GM23248 (cell line): ENCODE results near the gene MTMR2. TPM values are rescaled to one million over a fixed set of nuclear protein-coding genes. Genes with fewer than 3 reads are reported as not detected.

Experiments
- DNase-seq: peaks from one replicate; pipeline ENCODE4 v3.0.0-alpha.2; 2015
- H2AFZ ChIP-seq: fragments of 200-600 bp; sonication (generic); 2 replicates; pipeline ENCODE4 v1.6.1; 2016; ENCODE audit warnings: antibody characterized with exemption
- H3F3A ChIP-seq: fragments of 200-600 bp; sonication (generic); 2 replicates; pipeline ENCODE4 v1.6.1; 2016; ENCODE audit warnings: mild to moderate bottlenecking, antibody characterized with exemption, mixed run types; ENCODE audit not compliant: insufficient read depth
- H3K27ac ChIP-seq: fragments of 200-600 bp; sonication (generic); 2 replicates; pipeline ENCODE4 v1.5.1; 2016; ENCODE audit warnings: mild to moderate bottlenecking
- H3K27me3 ChIP-seq: fragments of 200-600 bp; sonication (generic); replicated peaks from 2 replicates; pipeline ENCODE4 v1.6.1; 2016; ENCODE audit warnings: mild to moderate bottlenecking; ENCODE audit not compliant: insufficient read depth
- H3K36me3 ChIP-seq: fragments of 200-600 bp; sonication (generic); 2 replicates; pipeline ENCODE4 v1.6.1; 2016; ENCODE audit warnings: low read depth, mild to moderate bottlenecking
- H3K4me1 ChIP-seq: fragments of 200-600 bp; sonication (generic); 2 replicates; pipeline ENCODE4 v1.6.1; 2016; ENCODE audit warnings: mild to moderate bottlenecking; ENCODE audit not compliant: insufficient read depth
- H3K4me2 ChIP-seq: fragments of 200-600 bp; sonication (generic); one replicate; pipeline ENCODE4 v1.6.1; 2016; ENCODE audit warnings: mild to moderate bottlenecking; ENCODE audit not compliant: unreplicated experiment
- H3K4me3 ChIP-seq: fragments of 200-600 bp; sonication (generic); 2 replicates; pipeline ENCODE4 v1.5.1; 2016; ENCODE audit warnings: mild to moderate bottlenecking
- H3K79me2 ChIP-seq: fragments of 200-600 bp; sonication (generic); 2 replicates; pipeline ENCODE4 v1.6.1; 2016; ENCODE audit warnings: mild to moderate bottlenecking; ENCODE audit not compliant: insufficient read depth
- H3K9ac ChIP-seq: fragments of 200-600 bp; sonication (generic); 2 replicates; pipeline ENCODE4 v1.6.1; 2016; ENCODE audit warnings: mild to moderate bottlenecking
- H3K9me2 ChIP-seq: fragments of 200-600 bp; sonication (generic); 2 replicates; pipeline ENCODE4 v1.6.1; 2016; ENCODE audit warnings: mixed run types, mild to moderate bottlenecking, moderate library complexity; ENCODE audit not compliant: insufficient read depth
- H3K9me3 ChIP-seq: fragments of 200-600 bp; sonication (generic); one replicate; pipeline ENCODE4 v1.6.1; 2017; ENCODE audit warnings: low read depth
- H4K20me1 ChIP-seq: fragments of 200-600 bp; sonication (generic); 2 replicates; pipeline ENCODE4 v1.6.0; 2016; ENCODE audit not compliant: insufficient read depth
- EZH2 ChIP-seq: fragments of 200-600 bp; sonication (generic); IDR thresholded peaks from 2 replicates; pipeline ENCODE4 v1.6.1; 2018; ENCODE audit warnings: antibody characterized with exemption, mild to moderate bottlenecking; ENCODE audit not compliant: insufficient read depth, poor library complexity, severe bottlenecking
- EZH2phosphoT487 ChIP-seq: fragments of 200-600 bp; sonication (generic); IDR thresholded peaks from 2 replicates; pipeline ENCODE4 v1.6.1; 2018; ENCODE audit warnings: antibody characterized with exemption, moderate library complexity, mild to moderate bottlenecking, low read depth; ENCODE audit not compliant: insufficient read depth
- WGBS, 2 experiments: methylation state at CpG; one replicate each; pipeline ENCODE4 v1.1.6; 2015 to 2017; ENCODE audit warnings: low lambda C conversion rate in 2 of 2, low coverage in 1 of 2; ENCODE audit errors: missing lambda C conversion rate in 2 of 2; 5-methylcytosine and 5-hydroxymethylcytosine counted together
- in situ Hi-C: fragments of 300-500 bp; cut with MboI; formaldehyde crosslinking; loops from 2 replicates; pipeline ENCODE4 v1.15.0; 2020
- polyA plus RNA-seq: library from polyadenylated mRNA; unstranded; fragments of >200 nt; fragmentation: Nextera tagmentation; extraction: Ambion mirVana; gene quantifications from 2 replicates; pipeline ENCODE4 v1.2.1, GENCODE V29; 2016
- total RNA-seq: library from RNA; depleted of rRNA; stranded (reverse); fragments of >200 nt; shearing (Covaris generic); gene quantifications from 2 replicates; pipeline ENCODE4 v1.2.3, GENCODE V29; 2014

The MTMR2 gene
- total and polyA plus RNA-seq, 2 experiments from 2014 or later = 32.4 to 42.1 TPM

DNA sequence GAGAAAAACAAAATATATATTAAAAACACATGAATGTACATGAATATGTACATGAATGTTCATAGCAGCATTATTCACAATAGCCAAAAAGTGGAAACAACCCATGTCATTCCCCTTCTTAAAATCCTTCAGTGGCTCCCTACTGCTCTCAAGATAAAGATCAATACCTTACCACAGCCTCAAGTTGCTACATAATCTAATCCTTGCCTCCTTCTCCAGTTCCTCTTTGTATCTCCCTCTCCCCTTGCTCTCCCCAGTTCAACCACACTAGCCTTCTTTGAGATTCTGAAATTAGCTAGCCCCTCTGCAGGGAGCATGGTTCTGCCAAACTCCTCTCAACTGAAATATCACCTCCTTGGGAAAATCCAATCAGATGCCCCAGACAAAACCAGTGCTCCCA lies 28.1 kb downstream of the MTMR2 start:
- Histone ChIP-seq H3K27ac (no peak overlapping the region), H3F3A (peaks cover 14% of the 10 kb centered on the region), H3K27me3 (no peaks in the 10 kb centered on the region), H3K9ac (no peak overlapping the region), H3K9me3 (no peaks in the 10 kb centered on the region), H3K4me1 (0 out of 2 replicates have a peak, but pooled peaks cover 7% of the 10 kb centered on the region), H3K79me2 (peaks cover 98% of the 10 kb centered on the region), H3K36me3 (no peaks in the 10 kb centered on the region), H3K4me2 (no peak overlapping the region), H3K4me3 (no peak overlapping the region), H3K9me2 (no peaks in the 10 kb centered on the region), H2AFZ (no peak overlapping the region), H4K20me1 (no peaks in the 10 kb centered on the region)
- in situ Hi-C loops = no loop called here
- DNase-seq = no peak
- no peak for TF ChIP-seq EZH2

DNA sequence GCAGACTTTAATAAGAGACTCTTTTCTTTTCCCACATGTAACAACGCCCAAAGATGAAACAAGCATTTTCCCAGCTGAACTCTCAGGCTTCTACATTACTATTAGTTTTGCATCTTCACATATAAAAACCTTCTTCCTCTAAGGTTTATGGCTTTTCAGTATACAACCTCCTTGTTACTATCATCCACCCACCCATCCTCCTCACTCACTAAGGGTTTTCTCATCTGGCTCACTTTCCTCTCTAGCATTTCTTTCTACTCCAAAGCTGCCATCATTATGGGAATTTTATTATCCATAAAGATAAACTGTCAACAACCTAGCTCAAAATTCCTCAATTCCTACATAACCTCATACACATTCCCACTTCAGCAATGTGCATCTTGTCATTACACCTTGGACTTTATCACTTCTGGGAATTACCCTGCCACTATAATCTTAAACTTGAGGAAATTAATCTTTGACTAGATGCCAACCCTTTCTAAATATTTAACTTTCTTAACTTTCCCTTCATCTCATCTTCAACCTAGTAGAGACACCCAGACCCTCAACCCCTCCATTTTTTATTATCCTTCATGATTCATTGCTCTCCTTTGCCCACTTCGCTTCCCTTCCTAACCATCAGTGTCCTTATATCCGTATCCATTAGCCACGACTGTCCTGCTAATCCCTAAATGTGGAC lies 30.9 kb downstream of the MTMR2 start:
- TF ChIP-seq EZH2 (no peak), EZH2phosphoT487 (no peak)
- Histone ChIP-seq H2AFZ (no peak overlapping the region), H3K4me1 (0 out of 2 replicates have a peak, but pooled peaks cover 5% of the 10 kb centered on the region), H3K4me3 (no peak overlapping the region), H3K9me3 (no peaks in the 10 kb centered on the region), H3K79me2 (peaks cover 96% of the 10 kb centered on the region), H3K9ac (no peak overlapping the region), H3K36me3 (no peaks in the 10 kb centered on the region), H3F3A (0 out of 2 replicates have a peak, but pooled peaks cover under 1% of the 10 kb centered on the region), H3K27ac (no peak overlapping the region), H3K9me2 (no peaks in the 10 kb centered on the region), H4K20me1 (no peaks in the 10 kb centered on the region), H3K4me2 (no peak overlapping the region), H3K27me3 (no peaks in the 10 kb centered on the region)
- no peak for DNase-seq
- WGBS, 2 experiments = 88 to 89% methylated on average over 4 of the region's 4 CpGs
- in situ Hi-C loops = no loop called here

DNA sequence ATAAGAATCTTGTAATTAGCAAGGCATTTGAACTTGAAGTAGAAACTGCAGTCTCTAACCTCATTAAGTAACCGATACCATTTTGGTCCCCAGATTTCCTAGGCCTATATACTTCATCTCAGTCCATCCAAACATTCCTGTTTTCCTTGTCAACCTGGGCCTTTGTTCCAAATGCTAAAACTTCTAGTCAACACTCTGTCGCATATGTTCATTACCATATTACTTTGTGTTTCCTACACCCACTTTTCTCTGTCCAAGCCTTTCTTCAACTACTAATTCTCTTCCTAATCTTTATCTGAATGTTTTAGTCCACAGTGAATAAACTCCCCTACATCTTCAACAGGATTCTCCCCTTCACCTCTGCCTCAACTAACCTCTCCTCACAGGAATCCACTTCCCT lies 31.4 kb downstream of the MTMR2 start:
- WGBS, 2 experiments = 99 to 100% methylated on average over 2 of the region's 2 CpGs
- no peaks in the 10 kb centered on the region for H3K36me3 ChIP-seq
- H3K9me2 ChIP-seq = no peaks in the 10 kb centered on the region
- no peaks in the 10 kb centered on the region for H4K20me1 ChIP-seq
- TF ChIP-seq EZH2 = no peak
- no peak for TF ChIP-seq EZH2phosphoT487
- no peak overlapping the region for H2AFZ ChIP-seq
- no peak overlapping the region for H3K9ac ChIP-seq
- in situ Hi-C loops = no loop called here
- DNase-seq = no peak
- H3K27ac ChIP-seq = no peak overlapping the region
- no peak overlapping the region for H3K4me2 ChIP-seq
- H3F3A ChIP-seq = no peaks in the 10 kb centered on the region
- no peaks in the 10 kb centered on the region for H3K9me3 ChIP-seq
- no peak overlapping the region for H3K4me3 ChIP-seq
- H3K4me1 ChIP-seq = no peaks in the 10 kb centered on the region
- H3K27me3 ChIP-seq = no peaks in the 10 kb centered on the region
- peaks cover 92% of the 10 kb centered on the region for H3K79me2 ChIP-seq

DNA sequence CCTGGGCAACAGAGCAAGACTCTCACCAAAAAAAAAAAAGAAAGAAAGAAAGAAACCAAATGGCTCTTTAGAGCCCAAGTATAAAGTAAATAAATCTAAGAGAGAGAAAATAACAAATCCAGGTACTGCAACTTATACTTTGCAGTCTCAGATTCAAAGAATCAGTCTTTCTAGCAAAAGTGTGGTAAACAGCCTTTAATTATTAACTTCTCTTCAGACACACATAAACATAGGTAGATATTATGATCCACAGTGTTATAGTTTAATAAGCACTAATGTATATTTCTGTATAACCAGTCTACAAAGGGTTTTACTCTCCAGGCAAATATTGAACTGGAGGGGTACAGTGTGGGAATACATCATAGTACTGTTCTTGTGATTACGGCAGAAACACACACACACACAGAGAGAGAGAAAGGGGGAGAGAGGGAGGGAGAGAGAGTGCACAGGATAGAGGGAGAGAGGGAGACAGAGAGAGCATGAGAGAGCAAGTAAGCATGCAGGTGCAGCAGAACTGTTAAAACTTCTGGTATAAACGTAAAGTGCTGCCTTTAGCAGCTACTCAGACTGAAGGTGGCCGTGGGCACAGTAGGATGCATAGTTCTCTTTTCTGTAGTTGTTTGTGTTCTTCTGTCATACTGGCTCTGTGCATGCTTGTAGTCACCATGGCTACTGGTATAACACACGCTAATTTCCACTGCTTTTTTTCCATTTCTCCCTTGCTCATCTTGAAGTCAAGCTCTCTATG lies 32.3 kb downstream of the MTMR2 start:
- Histone ChIP-seq H3K9me3 (no peaks in the 10 kb centered on the region), H3K4me3 (no peak overlapping the region), H2AFZ (no peak overlapping the region), H3K27ac (no peak overlapping the region), H3K36me3 (peaks cover 8% of the 10 kb centered on the region), H3F3A (0 out of 2 replicates have a peak, but pooled peaks cover 6% of the 10 kb centered on the region), H3K4me2 (no peak overlapping the region), H3K4me1 (no peaks in the 10 kb centered on the region), H3K27me3 (no peaks in the 10 kb centered on the region), H3K9me2 (no peaks in the 10 kb centered on the region), H3K9ac (no peak overlapping the region), H3K79me2 (peaks cover 83% of the 10 kb centered on the region), H4K20me1 (no peaks in the 10 kb centered on the region)
- DNase-seq = peak; percentile 37
- in situ Hi-C loops = no loop called here
- 75% methylated on average over 4 of the region's 4 CpGs for WGBS, 2 experiments
- TF ChIP-seq EZH2 (no peak), EZH2phosphoT487 (no peak)
